GM18499 (cell line): ENCODE data around the gene COL1A1.

Experiments
- ATAC-seq: cut with Tn5 transposase; IDR thresholded peaks from one replicate; pipeline ENCODE4 v1.9.1; 2021; ENCODE audit warnings: moderate number of reproducible peaks; ENCODE audit not compliant: insufficient read depth, unreplicated experiment

COL1A1 gene

GRCh38 chr17:50214976-50215760, 13.7 kb upstream of the COL1A1 start:
- no peak for ATAC-seq

DNA sequence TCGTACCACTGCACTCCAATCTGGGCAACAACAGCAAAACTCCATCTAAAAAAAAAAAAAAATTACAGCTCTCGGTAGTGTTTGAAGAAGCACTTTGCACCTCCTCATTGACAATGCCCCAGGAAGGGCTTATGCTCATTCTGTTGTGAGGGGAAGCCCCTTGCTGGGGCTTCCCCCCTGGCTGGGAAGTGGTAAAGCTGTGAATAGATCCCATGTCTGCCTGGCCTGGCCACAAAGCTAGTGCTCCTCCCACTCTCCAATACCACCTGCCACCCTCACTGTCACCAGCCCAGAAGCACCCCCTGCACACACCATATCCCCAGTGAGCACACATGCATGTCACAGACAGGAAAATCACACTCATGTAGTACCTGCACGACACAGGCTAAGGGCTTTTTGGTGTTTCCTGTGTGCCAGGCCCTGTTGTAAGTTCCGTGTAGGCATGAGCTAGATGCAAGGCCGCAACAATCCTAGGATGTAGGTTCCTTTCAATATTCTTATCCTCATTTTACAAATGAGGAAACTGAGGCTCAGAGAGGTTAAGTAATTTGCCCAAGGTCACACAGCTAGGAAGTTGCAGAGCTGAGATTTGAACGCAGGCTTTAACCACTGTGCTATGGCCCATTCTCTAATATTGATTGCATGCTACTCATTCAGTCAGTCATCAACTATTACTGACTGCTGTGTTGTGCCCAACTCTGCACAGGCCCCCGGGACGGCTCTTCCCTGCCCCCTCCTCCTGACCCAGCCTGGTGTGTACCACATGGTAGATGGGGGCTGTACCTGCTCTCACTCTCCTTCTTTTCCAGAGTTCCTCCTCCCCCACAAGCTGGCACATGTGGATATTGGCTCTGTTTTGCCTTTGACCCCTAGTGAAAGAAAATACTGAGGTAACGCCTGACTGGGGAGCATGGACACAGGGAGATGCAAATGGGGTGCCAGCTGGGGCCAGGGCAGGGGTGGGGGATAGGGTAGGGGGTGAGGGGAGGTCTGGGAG, 11.9 kb upstream of the COL1A1 start:
- ATAC-seq, result peak; percentile 62

DNA sequence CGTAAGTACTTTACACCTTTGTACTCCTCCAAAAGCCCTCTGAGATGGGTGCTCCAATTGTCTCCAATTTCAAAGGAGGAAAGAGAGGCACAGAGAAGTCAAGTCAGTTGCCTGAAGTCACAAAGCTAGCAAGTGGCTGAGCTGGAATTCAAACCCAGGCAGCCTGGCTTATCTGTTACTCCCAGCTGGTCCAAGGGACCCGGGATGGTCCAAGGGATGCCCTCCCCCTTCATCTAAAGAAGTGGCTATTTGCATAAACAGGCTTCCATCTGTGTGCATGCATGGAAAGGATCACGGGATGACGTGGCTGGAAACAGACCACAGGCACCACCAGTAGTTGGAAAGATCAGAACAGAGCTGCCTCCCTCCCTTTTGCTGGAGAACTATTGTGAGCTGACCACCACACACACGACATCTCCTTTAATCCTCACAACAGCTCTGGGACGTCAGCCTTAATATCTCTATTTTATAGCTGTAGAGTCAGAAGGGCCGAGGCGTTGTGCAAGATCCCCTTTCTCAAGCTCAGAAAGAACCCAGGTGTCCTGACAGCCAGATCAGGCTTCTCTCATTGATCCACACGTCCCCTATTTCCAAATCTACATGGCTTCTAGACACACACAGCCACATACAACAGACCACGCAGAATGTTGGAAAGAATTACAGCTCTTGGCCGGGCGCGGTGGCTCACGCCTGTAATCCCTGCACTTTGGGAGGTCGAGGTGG, 10.9 kb upstream of the COL1A1 start:
- no peak for ATAC-seq

DNA sequence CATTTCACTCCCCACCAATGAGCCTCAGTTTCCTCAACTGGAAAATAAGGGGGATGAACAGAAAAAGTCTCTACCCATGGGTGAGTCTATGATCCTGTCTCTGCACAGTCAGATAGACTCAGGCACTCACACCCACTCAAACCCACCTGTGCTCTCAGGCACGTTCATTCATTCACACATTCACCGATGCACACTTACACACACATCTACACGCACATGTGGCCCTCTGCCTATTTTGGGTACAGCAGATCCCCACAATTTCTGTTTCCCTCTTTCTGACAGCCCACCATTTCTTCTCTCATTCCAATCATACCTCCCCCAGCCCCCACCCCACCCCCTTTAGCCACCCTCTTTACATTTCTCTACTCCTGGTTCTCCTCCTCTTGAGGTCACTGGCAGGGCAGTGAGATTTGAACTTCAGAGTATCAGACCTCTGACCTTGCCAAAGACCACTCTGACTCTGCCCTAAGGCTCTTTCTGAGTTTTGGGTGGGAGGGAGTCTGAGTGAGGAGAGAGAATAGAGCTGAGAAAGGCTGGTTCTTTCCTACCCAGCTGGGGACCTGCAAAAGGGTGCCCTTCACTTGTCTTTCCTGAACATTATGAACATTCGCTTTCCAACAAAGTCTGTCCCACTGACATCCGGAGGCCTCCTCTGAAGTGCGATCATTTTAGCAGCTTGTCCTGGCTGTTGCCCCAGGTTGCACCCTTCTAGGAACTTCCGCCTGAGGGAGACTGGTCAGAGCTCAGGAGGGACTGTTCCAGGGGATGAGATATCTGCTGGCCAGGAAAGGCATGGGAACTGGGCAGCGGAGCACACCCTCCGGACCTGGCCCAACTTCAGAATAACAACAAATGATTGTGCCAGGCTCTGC, 10.1 kb upstream of the COL1A1 start:
- ATAC-seq, result no peak

- no peak for ATAC-seq
Measured at GRCh38 chr17:50210240-50211225, 9.1 kb upstream of the COL1A1 start.

DNA sequence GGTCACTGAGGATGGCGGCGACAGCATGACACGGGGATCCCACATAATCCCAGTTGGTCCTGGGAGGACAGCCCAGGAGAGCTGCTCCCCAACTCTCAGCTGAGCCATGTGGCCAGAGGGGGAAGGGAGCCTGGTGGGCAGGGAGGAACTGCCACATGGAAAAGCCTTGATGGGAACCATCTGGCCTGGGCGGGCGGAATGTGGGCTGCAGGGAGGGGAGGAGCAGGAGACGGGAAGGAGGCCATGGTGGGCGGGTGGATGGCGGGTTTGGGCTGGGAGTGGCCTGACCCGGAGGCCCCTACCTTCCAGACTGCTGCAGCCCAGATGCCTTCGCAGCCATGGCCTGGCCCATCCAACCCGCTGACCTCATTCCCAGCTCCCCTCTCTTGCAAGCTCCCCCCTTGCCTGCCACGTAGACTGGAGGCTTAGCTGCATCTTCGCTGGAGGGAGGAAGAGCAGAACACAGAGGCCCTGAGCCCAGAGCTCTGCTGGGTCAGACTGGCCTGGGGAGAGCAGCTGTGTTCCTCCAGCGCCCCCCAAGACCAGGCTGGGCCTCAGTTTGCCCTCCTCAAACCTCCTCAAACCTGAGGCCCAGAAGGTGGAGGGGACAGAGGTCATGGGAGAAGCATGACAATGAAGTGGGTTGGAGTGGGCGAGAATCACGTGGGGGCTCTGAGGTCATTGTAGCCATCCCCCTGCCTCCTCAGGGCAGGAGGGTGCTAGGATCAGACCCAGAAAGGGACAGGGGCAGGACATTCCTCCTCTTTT, 8.2 kb upstream of the COL1A1 start:
- no peak for ATAC-seq

- ATAC-seq, result no peak
Measured at GRCh38 chr17:50209133-50209471, 7.7 kb upstream of the COL1A1 start.

DNA sequence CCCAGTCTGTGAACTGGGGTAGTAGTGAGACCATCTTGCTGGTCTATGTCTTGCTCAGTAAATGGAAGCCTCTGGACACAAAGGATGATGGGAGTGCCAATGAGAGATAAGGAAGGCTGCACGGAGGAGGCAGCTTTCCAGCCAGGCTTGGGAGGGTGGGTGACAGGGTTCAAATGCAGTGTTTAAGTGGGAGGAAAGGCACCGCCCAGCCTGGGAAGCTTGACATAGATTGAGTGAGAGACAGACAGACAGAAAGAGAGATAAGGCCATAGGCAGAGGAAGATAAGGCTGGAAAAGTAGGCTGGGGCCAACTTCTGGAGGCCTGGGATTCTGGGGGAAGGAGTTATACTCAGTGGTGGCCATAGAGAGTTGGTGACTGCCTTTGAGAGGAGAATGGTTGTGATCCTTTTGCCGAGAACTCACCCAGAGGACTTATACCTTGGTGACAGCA, 7.2 kb upstream of the COL1A1 start:
- no peak for ATAC-seq

DNA sequence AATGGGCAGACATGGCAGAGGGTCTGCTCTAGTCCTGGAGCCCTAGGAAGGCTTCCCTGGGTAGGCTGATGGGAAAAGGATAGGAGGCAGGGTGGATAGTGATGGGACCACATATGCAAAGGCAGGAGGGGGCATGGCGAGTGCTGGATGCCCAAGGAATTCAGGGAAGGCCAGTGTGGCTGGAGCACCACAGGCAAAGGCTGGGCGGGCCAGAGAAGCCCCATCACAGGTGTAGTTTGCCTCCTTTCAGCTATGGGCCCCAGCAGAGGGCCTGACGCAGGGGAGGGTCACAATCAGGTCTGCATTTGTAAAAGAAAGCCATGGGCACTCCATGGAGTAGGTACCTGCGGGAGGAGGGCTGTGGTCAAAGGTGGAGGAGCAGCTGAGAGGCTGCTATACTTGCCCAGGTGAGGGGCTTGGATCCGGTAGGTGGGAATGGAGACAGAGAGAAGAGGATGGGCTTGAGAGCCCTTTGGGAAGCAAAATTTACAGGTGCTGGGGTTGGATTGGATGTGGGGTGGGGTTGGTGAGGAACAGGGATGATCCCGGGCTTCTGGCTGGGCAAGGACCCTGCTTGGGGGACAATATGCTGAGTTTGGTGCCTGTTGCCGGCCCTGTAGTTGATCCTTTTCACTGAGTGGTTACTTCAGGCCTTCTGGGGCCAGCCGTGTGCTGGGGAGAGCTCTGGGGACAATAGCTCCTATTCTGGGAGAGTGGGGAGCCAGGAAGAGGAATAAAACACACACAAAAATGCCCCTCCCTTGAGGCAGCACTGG, 6.5 kb upstream of the COL1A1 start:
- no peak for ATAC-seq

- no peak for ATAC-seq
Measured at GRCh38 chr17:50207315-50207714, 5.9 kb upstream of the COL1A1 start.

GRCh38 chr17:50206604-50207293, 5.3 kb upstream of the COL1A1 start:
- ATAC-seq, result no peak

GRCh38 chr17:50205963-50206505, 4.6 kb upstream of the COL1A1 start:
- ATAC-seq, result no peak

DNA sequence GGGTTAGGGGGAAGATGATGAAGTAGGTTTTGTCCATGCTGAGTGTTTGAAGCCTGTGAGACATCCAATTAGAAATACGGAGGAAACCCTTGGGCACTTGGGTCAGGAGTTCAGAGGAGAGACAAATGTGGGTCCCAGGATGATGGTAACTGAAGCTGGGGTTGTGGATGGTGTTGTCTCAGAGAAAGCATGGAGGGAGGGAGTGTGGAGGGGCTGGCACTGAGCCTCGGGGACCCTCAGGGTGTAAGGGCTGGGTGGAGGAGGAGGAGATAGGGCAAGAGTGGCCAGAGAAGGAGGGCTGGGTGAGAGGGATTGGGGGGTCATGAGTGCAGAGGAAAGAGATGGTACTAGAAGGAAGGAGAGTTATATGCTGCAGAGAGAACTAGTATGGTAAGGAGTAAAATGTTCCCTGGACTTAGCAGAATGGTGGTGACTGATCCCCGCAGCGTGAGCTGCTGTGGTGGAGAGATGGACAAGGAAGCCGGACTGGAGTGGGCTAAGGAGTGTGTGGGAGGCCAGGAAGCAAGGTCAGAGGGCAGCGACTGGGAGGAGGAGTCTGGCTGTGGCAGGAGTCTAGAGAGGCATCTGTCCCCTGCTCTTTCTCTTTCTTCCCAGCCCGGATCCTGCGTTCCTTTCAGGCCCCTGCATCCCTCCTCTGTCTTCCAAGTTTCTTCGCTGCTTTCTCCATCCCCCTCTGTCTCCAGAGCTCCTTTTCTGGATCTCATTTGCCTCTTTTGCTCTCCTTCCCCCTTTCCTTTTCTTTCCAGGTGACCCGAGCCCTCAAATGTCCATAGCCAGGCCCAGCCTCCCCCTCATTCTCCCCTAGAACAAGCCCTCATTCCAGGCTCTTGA, 3.9 kb upstream of the COL1A1 start:
- no peak for ATAC-seq

DNA sequence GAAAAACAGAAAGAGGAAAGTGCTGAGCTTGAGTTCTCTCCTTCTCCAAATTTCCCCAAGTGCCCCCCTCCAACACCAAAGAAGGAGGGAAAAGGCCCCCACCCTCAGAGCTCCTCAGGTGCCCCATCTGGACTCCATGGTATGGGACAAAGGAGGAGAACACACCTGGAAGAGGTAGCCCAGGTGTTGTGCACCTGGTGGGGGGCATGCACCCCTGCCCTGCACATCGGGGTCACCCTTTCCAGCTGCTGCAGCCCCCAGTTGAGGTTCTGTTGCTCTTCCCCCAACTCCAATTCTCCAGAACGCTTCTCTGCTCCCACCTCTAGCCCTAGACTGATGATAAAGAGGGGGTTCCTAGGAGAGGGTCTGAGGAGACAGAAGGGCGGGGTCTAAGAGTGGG, 3.0 kb upstream of the COL1A1 start:
- ATAC-seq, result no peak

DNA sequence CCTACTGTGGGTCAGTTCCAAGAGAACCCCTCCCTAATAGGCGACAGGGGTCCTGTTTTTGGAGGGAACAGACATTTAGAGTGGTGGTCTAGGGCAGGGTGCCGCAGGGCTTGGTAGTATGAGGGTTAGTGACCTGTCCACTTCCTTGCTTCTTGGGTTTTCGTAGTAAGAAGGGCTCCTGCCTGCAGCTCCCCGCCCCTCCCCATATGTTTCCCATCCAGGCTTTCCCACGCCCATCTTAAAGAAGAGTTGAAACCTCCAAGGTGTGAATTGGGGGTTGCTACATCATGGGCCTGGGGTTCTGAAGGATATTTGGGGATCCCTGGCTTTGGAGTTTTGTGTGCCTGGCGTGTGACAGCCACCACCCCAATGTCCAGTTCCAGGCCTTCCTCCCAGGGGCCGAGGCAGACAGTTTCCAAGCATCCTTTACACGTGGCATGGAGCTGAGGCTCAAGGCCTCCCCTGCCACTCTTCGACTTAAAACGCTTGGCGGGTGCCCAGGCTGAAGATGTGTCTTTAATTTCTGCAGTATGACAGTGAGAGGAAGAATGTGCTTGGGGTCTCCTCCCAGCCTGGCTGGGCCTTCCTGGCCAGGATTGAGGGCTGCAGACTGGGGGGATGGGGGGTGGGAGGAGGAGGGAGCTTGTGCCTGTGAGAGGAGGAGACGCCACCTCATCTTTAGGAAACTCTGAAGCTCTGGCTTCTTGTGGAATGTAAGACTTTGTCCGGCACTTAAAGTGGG, 2.3 kb upstream of the COL1A1 start:
- ATAC-seq, result no peak
